Endodermal cell (in vitro differentiated cells): ENCODE data around the gene ALDH1A1. TPM values are rescaled to one million over a fixed set of nuclear protein-coding genes. Genes with fewer than 3 reads are reported as not detected.
"Not testable (repeated sequence)": the region's sequence is repeated elsewhere in the genome, so short reads cannot be mapped to it uniquely, and the experiment has no call there.

ENCODE experiments used
- DNase-seq: peaks from one replicate; pipeline ENCODE4 v3.0.0-alpha.2; 2017
- H3K27ac ChIP-seq: 2 replicates; pipeline ENCODE4 v1.5.1; 2013; ENCODE audit warnings: mild to moderate bottlenecking, low read depth, low read length, moderate library complexity
- H3K27me3 ChIP-seq: 2 replicates; pipeline ENCODE4 v1.6.1; 2013; ENCODE audit warnings: mild to moderate bottlenecking, low read length, moderate library complexity; ENCODE audit not compliant: insufficient read depth, control insufficient read depth, poor library complexity, severe bottlenecking
- H3K36me3 ChIP-seq: 2 replicates; pipeline ENCODE4 v1.7.0; 2013; ENCODE audit warnings: mild to moderate bottlenecking, low read length, moderate library complexity; ENCODE audit not compliant: control insufficient read depth, insufficient read depth
- H3K4me1 ChIP-seq: one replicate; pipeline ENCODE4 v1.7.0; 2013; ENCODE audit warnings: low read length; ENCODE audit not compliant: control insufficient read depth, insufficient read depth
- H3K4me3 ChIP-seq: 2 replicates; pipeline ENCODE4 v1.5.1; 2013; ENCODE audit warnings: mild to moderate bottlenecking, low read length, moderate library complexity
- H3K9ac ChIP-seq: 2 replicates; pipeline ENCODE4 v1.6.1; 2013; ENCODE audit warnings: mild to moderate bottlenecking, low read length, moderate library complexity; ENCODE audit not compliant: poor library complexity, severe bottlenecking; ENCODE audit errors: extremely low read depth
- H3K9me3 ChIP-seq: 2 replicates; pipeline ENCODE4 v1.6.1; 2013; ENCODE audit warnings: mild to moderate bottlenecking, low read length, moderate library complexity; ENCODE audit not compliant: control insufficient read depth
- H3K27ac Mint-ChIP-seq: 2 replicates; pipeline ENCODE4 v1.8.0; 2020; ENCODE audit warnings: mixed read lengths
- H3K27me3 Mint-ChIP-seq: 2 replicates; pipeline ENCODE4 v1.8.0; 2021; ENCODE audit warnings: mild to moderate bottlenecking, mixed read lengths; ENCODE audit not compliant: insufficient read depth
- H3K36me3 Mint-ChIP-seq: 2 replicates; pipeline ENCODE4 v1.8.0; 2020; ENCODE audit warnings: low read depth, mixed read lengths
- H3K4me1 Mint-ChIP-seq: 2 replicates; pipeline ENCODE4 v1.8.0; 2020; ENCODE audit warnings: mixed read lengths
- H3K4me3 Mint-ChIP-seq: 2 replicates; pipeline ENCODE4 v1.8.0; 2020; ENCODE audit warnings: mild to moderate bottlenecking, moderate library complexity, mixed read lengths
- H3K9me3 Mint-ChIP-seq: 2 replicates; pipeline ENCODE4 v1.8.0; 2020; ENCODE audit warnings: mild to moderate bottlenecking, mixed read lengths
- WGBS, 2 experiments: methylation state at CpG; one replicate each; pipeline versions ENCODE4 v1.1.5 to v1.1.7; 2013; ENCODE audit warnings: missing lambda C conversion rate in 2 of 2, mixed read lengths in 1 of 2; ENCODE audit not compliant: insufficient coverage in 1 of 2, insufficient read length in 1 of 2; 5-methylcytosine and 5-hydroxymethylcytosine counted together
- total RNA-seq, 2 donors: library from RNA; stranded (reverse); fragmentation: NEBNext Ultra II Directional in 1 of 2; extraction: Animal tissue kit (Norgen Biotek cat#: 25700) in 1 of 2; gene quantifications; 2 replicates in 1 of 2; 3 replicates in 1 of 2; pipeline ENCODE4 v1.2.1, GENCODE V29; 2021
- TF ChIP-seq, protein P1 (sequence below): fragments of 200-600 bp; sonication (generic); conservative IDR thresholded peaks from 2 replicates; pipeline ENCODE4 v1.5.0; 2021; ENCODE audit warnings: antibody characterized with exemption, mild to moderate bottlenecking

ALDH1A1 gene
- total RNA-seq, 2 donors from 2014 or later: 3.5 to 4.6 TPM

DNA sequence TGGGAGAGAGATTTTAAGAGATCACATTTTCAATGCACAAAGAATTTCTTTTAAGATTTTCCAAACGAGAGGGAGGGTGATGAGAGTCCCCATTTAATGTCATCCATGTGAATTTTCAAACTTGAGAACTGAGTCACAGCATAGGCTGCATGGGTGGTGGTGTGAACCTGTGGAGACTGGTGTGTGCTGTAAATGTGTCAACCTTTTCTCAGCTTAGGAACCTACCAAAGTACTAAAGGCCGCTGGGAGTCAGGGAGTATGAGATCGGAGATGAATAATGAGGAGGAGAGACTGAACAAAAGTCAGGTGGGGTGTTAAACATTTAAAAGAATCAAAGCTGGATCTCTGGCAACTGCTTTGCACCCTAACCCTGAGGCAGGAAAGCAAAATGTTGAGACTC is 7.5 kb downstream of the ALDH1A1 start:
- WGBS, 2 experiments: 85 to 100% methylated on average over 2 to 3 of the region's 3 CpGs

DNA sequence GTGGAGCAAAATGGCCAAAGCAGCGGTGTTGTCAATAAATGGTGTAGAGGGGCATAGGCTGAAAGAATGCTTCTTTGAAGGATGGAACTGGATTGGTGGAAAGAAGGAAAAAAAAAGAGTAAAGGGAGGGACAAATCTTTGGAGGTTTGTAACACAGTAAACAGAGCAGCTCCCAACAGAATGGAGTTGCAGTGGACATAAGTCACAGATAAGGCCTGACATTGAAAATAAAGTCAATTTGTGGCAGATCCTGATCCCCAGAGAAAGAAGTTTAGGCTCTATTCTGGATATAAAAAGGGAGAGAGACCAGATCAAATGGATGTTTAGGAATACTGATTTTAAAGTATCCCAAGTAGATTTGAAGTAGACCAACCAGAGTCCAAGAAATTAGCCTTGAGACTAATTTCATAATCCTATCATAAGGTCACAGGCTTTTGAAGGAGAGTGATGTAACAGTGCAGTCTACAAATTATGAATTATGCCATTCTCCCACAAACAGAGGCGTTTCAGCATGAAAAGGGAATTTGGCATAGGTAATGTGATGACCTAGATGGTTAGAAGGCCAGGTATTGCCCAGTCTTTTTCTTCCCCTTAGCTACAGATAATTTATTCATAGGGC is 8.9 kb downstream of the ALDH1A1 start:
- Histone ChIP-seq H3K4me1 (peaks cover 12% of the 10 kb centered on the region), H3K9ac (no peak overlapping the region), H3K9me3 (no peaks in the 10 kb centered on the region), H3K27ac (no peak overlapping the region), H3K36me3 (no peaks in the 10 kb centered on the region), H3K27me3 (peaks cover 23% of the 10 kb centered on the region), H3K4me3 (no peak overlapping the region)
- Mint-ChIP-seq H3K4me3 (no peak overlapping the region), H3K27ac (no peak overlapping the region), H3K4me1 (peaks cover 40% of the 10 kb centered on the region), H3K9me3 (no peaks in the 10 kb centered on the region), H3K36me3 (no peaks in the 10 kb centered on the region), H3K27me3 (peaks cover 7% of the 10 kb centered on the region)
- no peak for DNase-seq
- TF ChIP-seq, protein P1, sequence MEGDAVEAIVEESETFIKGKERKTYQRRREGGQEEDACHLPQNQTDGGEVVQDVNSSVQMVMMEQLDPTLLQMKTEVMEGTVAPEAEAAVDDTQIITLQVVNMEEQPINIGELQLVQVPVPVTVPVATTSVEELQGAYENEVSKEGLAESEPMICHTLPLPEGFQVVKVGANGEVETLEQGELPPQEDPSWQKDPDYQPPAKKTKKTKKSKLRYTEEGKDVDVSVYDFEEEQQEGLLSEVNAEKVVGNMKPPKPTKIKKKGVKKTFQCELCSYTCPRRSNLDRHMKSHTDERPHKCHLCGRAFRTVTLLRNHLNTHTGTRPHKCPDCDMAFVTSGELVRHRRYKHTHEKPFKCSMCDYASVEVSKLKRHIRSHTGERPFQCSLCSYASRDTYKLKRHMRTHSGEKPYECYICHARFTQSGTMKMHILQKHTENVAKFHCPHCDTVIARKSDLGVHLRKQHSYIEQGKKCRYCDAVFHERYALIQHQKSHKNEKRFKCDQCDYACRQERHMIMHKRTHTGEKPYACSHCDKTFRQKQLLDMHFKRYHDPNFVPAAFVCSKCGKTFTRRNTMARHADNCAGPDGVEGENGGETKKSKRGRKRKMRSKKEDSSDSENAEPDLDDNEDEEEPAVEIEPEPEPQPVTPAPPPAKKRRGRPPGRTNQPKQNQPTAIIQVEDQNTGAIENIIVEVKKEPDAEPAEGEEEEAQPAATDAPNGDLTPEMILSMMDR: no peak
- 80 to 91% methylated on average over 1 to 2 of the region's 2 CpGs for whole genome bisulfite sequencing, 2 experiments

More for the DNA sequence above, 7.5 kb downstream of the ALDH1A1 start:
- peaks cover 31% of the 10 kb centered on the region for H3K27me3 ChIP-seq
- Mint-ChIP-seq H3K4me1 (peaks cover 43% of the 10 kb centered on the region), H3K36me3 (no peaks in the 10 kb centered on the region), H3K4me3 (no peak overlapping the region), H3K27me3 (peaks cover 11% of the 10 kb centered on the region), H3K27ac (no peak overlapping the region), H3K9me3 (no peaks in the 10 kb centered on the region)
- no peak for DNase-seq
- H3K36me3 ChIP-seq: no peaks in the 10 kb centered on the region
- TF ChIP-seq, protein P1: no peak
- H3K9me3 ChIP-seq: no peaks in the 10 kb centered on the region
- H3K27ac ChIP-seq: no peak overlapping the region
- no peak overlapping the region for H3K4me3 ChIP-seq
- H3K4me1 ChIP-seq: peaks cover 12% of the 10 kb centered on the region
- H3K9ac ChIP-seq: no peak overlapping the region

DNA sequence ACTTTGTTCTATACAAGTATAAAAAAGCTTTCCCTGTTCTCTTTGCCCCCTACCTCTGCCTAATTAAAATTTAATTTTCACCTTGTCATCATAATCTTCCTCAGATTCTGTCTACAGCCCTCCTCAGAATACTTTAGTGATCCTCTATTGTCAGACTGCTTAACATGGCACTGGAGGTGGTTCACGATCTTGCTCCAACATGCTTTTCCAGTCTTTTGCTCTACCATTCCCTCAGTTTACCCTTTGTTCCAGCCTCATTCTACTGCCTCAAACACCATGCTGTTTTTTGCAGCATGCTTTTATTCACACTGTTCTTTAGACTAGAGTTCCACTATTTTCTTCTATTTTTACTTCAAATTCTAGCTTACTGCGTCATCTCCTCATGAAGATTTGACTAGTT is 10.4 kb downstream of the ALDH1A1 start:
- Mint-ChIP-seq H3K27me3 (peaks cover 8% of the 10 kb centered on the region), H3K27ac (no peak overlapping the region), H3K9me3 (no peaks in the 10 kb centered on the region), H3K4me1 (peaks cover 26% of the 10 kb centered on the region), H3K36me3 (no peaks in the 10 kb centered on the region), H3K4me3 (no peak overlapping the region)
- WGBS, 2 experiments: 94 to 100% methylated on average over 1 to 2 of the region's 2 CpGs
- Histone ChIP-seq H3K27me3 (peaks cover 20% of the 10 kb centered on the region), H3K36me3 (no peaks in the 10 kb centered on the region), H3K4me1 (peaks cover 5% of the 10 kb centered on the region), H3K9ac (no peak overlapping the region), H3K9me3 (no peaks in the 10 kb centered on the region), H3K27ac (no peak overlapping the region), H3K4me3 (no peak overlapping the region)
- TF ChIP-seq, protein P1: no peak
- DNase-seq: no peak

DNA sequence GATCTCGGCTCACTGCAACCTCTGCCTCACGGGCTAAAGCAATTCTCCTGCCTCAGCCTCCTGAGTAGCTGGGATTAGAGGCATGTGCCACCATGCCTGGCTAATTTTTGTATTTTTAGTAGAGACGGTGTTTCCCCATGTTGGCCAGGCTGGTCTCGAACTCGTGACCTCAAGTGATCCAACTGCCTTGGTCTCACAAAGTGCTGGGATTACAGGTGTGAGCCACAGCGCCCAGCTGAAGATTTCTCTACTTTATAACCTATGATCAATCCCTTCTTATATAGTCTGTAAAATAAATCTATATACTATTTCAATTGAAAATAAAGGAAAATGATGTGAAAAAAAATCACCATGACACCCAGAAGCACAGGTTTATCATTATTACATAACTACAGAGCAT is 13.3 kb downstream of the ALDH1A1 start:
- H3K27me3 Mint-ChIP-seq, DNase-seq, H3K36me3 Mint-ChIP-seq, H3K9me3 Mint-ChIP-seq, H3K9ac ChIP-seq, H3K4me3 Mint-ChIP-seq, H3K36me3 ChIP-seq, H3K27ac ChIP-seq, H3K4me3 ChIP-seq, H3K4me1 ChIP-seq, H3K9me3 ChIP-seq, H3K27ac Mint-ChIP-seq: not testable (repeated sequence)
- peaks cover 22% of the 10 kb centered on the region for H3K27me3 ChIP-seq
- WGBS, 2 experiments: 93 to 100% methylated on average over 4 to 6 of the region's 6 CpGs
- H3K4me1 Mint-ChIP-seq: peaks cover 19% of the 10 kb centered on the region
